ENCODE data around the gene MYO6. TPM values are rescaled to one million over a fixed set of nuclear protein-coding genes. Genes with fewer than 3 reads are reported as not detected.

The MYO6 gene
- total and polyA plus RNA-seq, 2 experiments from 2014 or later: 10.9 to 24.2 TPM

DNA sequence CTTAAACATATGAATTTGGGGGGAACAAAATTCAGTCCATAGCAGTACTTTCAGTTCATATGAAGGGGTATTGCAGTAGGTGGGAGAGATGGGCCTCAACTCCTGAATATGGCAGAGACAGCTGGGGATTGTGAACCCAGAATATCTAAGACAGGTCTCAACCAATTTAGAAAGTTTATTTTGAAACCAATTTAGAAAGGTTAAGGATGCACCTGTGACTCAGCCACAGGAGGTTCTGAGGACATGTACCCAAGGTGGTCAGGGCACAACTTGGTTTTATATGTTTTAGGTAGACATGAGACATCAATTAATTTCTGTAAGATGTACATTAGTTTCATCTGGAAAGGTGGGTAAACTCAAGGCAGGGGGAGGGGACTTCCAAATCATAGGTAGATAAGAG, 59.5 kb downstream of the MYO6 start:
- Histone ChIP-seq H3F3A (ENCODE audit: insufficient read depth) (no peaks in the 10 kb centered on the region), H3K79me2 (ENCODE audit: insufficient read depth) (peaks cover 17% of the 10 kb centered on the region), H3K9ac (no peak overlapping the region), H3K9me2 (ENCODE audit: insufficient read depth) (no peaks in the 10 kb centered on the region), H3K27me3 (replicated peaks; ENCODE audit: insufficient read depth) (no peaks in the 10 kb centered on the region), H4K20me1 (ENCODE audit: insufficient read depth) (no peaks in the 10 kb centered on the region), H3K4me2 (ENCODE audit: unreplicated experiment) (no peak overlapping the region), H3K4me3 (no peak overlapping the region), H3K27ac (no peak overlapping the region), H2AFZ (no peak overlapping the region), H3K9me3 (ENCODE audit: low read depth) (no peaks in the 10 kb centered on the region), H3K36me3 (ENCODE audit: low read depth) (no peaks in the 10 kb centered on the region), H3K4me1 (ENCODE audit: insufficient read depth) (no peaks in the 10 kb centered on the region)
- no peak for DNase-seq
- in situ Hi-C loops (cut with MboI): no loop called here
- no peak for TF ChIP-seq EZH2 (IDR thresholded peaks at IDR 0.05; ENCODE audit: insufficient read depth, poor library complexity, severe bottlenecking)
- no peak for TF ChIP-seq EZH2phosphoT487 (IDR thresholded peaks at IDR 0.05; ENCODE audit: insufficient read depth, low read depth)

DNA sequence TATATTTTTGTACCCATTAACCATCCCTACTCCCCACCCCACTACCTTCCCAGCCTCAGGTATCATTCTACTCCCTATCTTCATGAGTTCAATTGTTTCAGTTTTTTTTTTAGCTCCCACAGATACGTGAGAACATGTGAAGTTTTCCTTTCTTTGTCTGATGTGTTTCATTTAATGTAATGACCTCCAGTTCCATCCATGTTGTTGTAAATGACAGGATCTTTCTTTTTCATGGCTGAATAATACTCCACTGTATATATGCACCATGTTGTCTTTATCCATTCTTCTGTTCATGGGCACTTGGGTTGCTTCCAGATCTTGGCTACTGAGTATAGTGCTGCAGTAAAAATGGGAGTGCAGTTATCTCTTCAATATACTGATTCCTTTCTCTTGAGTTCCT, 63.5 kb downstream of the MYO6 start:
- H3K27me3 ChIP-seq (replicated peaks; ENCODE audit: insufficient read depth): no peaks in the 10 kb centered on the region
- no peak for TF ChIP-seq EZH2phosphoT487 (IDR thresholded peaks at IDR 0.05; ENCODE audit: insufficient read depth, low read depth)
- TF ChIP-seq EZH2 (IDR thresholded peaks at IDR 0.05; ENCODE audit: insufficient read depth, poor library complexity, severe bottlenecking): no peak
- no peak overlapping the region for H2AFZ ChIP-seq
- no peak overlapping the region for H3K4me2 ChIP-seq (ENCODE audit: unreplicated experiment)
- no peaks in the 10 kb centered on the region for H3K9me3 ChIP-seq (ENCODE audit: low read depth)
- no peaks in the 10 kb centered on the region for H3K36me3 ChIP-seq (ENCODE audit: low read depth)
- H3K9me2 ChIP-seq (ENCODE audit: insufficient read depth): no peaks in the 10 kb centered on the region
- 0 out of 2 replicates have a peak, but pooled peaks cover 1% of the 10 kb centered on the region for H3F3A ChIP-seq (ENCODE audit: insufficient read depth)
- 96 to 97% methylated on average over 1 of the region's 1 CpG for WGBS, 2 experiments (ENCODE audit: low coverage in 1 of 2, low lambda C conversion rate in 2 of 2, missing lambda C conversion rate in 2 of 2)
- no peak overlapping the region for H3K4me3 ChIP-seq
- no peak overlapping the region for H3K27ac ChIP-seq
- H3K9ac ChIP-seq: no peak overlapping the region
- H3K79me2 ChIP-seq (ENCODE audit: insufficient read depth): peaks cover 17% of the 10 kb centered on the region
- H4K20me1 ChIP-seq (ENCODE audit: insufficient read depth): no peaks in the 10 kb centered on the region
- in situ Hi-C loops (cut with MboI): no loop called here
- no peaks in the 10 kb centered on the region for H3K4me1 ChIP-seq (ENCODE audit: insufficient read depth)
- DNase-seq: no peak

DNA sequence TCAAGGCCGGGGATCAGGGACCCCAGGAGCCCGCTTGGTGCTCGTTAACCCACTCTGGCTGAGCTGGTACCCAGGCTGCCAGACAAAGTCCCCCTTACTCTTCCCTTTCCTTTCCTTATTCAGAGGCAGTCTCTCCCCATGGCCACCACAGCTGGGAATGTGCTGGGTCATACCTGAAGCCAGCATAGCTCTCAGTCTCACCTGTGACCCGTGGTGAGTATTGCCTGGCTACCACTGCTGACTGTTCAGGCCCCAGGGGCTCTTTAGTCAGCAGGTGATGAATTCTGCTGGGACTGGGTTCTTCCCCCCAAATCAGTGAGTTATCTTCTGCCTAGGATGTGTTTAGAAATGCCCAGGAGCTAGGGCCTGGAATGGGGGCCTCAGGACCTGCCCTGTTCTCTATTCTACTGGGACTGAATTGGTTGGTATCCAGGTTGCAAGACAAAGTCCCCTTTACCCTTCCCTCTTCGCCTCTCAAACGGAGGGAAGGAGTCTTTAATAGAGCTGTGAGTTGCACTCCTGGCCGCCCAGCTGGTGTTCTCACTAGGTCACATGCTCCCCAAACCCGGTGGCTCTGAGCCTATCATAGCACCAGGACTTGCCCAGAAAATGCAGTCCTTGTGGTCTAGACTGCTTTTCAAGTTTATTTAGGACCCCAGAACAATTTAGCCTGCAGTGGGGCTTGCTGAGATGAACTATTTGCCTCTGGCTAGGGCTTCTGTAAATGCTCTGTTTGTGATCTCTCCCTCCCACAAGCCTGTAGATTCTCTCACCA, 64.6 kb downstream of the MYO6 start:
- H3F3A ChIP-seq (ENCODE audit: insufficient read depth): 0 out of 2 replicates have a peak, but pooled peaks cover 11% of the 10 kb centered on the region
- no peaks in the 10 kb centered on the region for H3K27me3 ChIP-seq (replicated peaks; ENCODE audit: insufficient read depth)
- no peaks in the 10 kb centered on the region for H4K20me1 ChIP-seq (ENCODE audit: insufficient read depth)
- H2AFZ ChIP-seq: no peak overlapping the region
- peaks cover 17% of the 10 kb centered on the region for H3K79me2 ChIP-seq (ENCODE audit: insufficient read depth)
- H3K9me3 ChIP-seq (ENCODE audit: low read depth): no peaks in the 10 kb centered on the region
- TF ChIP-seq EZH2phosphoT487 (IDR thresholded peaks at IDR 0.05; ENCODE audit: insufficient read depth, low read depth) (no peak), EZH2 (IDR thresholded peaks at IDR 0.05; ENCODE audit: insufficient read depth, poor library complexity, severe bottlenecking) (no peak)
- no peak overlapping the region for H3K4me3 ChIP-seq
- WGBS, 2 experiments (ENCODE audit: low coverage in 1 of 2, low lambda C conversion rate in 2 of 2, missing lambda C conversion rate in 2 of 2): 79 to 88% methylated on average over 8 of the region's 8 CpGs
- in situ Hi-C loops (cut with MboI): no loop called here
- H3K9me2 ChIP-seq (ENCODE audit: insufficient read depth): no peaks in the 10 kb centered on the region
- no peak overlapping the region for H3K4me2 ChIP-seq (ENCODE audit: unreplicated experiment)
- no peak for DNase-seq
- no peaks in the 10 kb centered on the region for H3K36me3 ChIP-seq (ENCODE audit: low read depth)
- H3K4me1 ChIP-seq (ENCODE audit: insufficient read depth): 0 out of 2 replicates have a peak, but pooled peaks cover 9% of the 10 kb centered on the region
- no peak overlapping the region for H3K9ac ChIP-seq
- no peak overlapping the region for H3K27ac ChIP-seq

DNA sequence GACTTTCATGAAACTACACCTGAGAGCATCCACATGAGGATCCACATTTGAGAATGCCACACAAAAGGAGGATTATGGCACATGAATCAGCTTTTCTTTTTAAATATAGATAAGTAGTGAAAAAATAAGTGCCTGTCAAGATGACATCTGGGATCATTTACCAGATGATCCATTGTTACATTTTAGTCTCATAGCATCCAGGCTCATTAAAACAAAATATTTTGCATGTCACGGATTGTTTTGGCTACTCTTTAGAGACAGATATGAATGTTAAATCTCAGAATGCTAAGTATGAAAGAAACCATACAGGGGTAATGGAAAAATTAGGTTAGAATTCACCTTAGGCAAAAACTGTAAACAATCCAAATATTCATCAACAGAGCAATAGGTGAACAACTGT, 66.7 kb downstream of the MYO6 start:
- WGBS, 2 experiments (ENCODE audit: low coverage in 1 of 2, low lambda C conversion rate in 2 of 2, missing lambda C conversion rate in 2 of 2): 66 to 79% methylated on average over 1 of the region's 1 CpG

More for the DNA sequence above, 66.7 kb downstream of the MYO6 start:
- H3K4me1 ChIP-seq (ENCODE audit: insufficient read depth): 0 out of 2 replicates have a peak, but pooled peaks cover 11% of the 10 kb centered on the region
- no peaks in the 10 kb centered on the region for H4K20me1 ChIP-seq (ENCODE audit: insufficient read depth)
- no peaks in the 10 kb centered on the region for H3K9me3 ChIP-seq (ENCODE audit: low read depth)
- H2AFZ ChIP-seq: no peak overlapping the region
- H3K4me3 ChIP-seq: no peak overlapping the region
- H3K9me2 ChIP-seq (ENCODE audit: insufficient read depth): no peaks in the 10 kb centered on the region
- H3K27me3 ChIP-seq (replicated peaks; ENCODE audit: insufficient read depth): no peaks in the 10 kb centered on the region
- H3K9ac ChIP-seq: no peak overlapping the region
- TF ChIP-seq EZH2 (IDR thresholded peaks at IDR 0.05; ENCODE audit: insufficient read depth, poor library complexity, severe bottlenecking) (no peak), EZH2phosphoT487 (IDR thresholded peaks at IDR 0.05; ENCODE audit: insufficient read depth, low read depth) (no peak)
- no peak overlapping the region for H3K4me2 ChIP-seq (ENCODE audit: unreplicated experiment)
- in situ Hi-C loops (cut with MboI): no loop called here
- H3K79me2 ChIP-seq (ENCODE audit: insufficient read depth): peaks cover 12% of the 10 kb centered on the region
- no peak for DNase-seq
- 0 out of 2 replicates have a peak, but pooled peaks cover 12% of the 10 kb centered on the region for H3F3A ChIP-seq (ENCODE audit: insufficient read depth)
- H3K27ac ChIP-seq: no peak overlapping the region
- H3K36me3 ChIP-seq (ENCODE audit: low read depth): no peaks in the 10 kb centered on the region
